EL (cell line): ENCODE measurements around the gene NGFR.
A peak's percentile ranks its signal among the peaks of the same experiment; 100 is the strongest.

Source experiments
- DNase-seq: peaks from one replicate; pipeline ENCODE4 v3.0.0-alpha.2; 2016

NGFR gene

DNA sequence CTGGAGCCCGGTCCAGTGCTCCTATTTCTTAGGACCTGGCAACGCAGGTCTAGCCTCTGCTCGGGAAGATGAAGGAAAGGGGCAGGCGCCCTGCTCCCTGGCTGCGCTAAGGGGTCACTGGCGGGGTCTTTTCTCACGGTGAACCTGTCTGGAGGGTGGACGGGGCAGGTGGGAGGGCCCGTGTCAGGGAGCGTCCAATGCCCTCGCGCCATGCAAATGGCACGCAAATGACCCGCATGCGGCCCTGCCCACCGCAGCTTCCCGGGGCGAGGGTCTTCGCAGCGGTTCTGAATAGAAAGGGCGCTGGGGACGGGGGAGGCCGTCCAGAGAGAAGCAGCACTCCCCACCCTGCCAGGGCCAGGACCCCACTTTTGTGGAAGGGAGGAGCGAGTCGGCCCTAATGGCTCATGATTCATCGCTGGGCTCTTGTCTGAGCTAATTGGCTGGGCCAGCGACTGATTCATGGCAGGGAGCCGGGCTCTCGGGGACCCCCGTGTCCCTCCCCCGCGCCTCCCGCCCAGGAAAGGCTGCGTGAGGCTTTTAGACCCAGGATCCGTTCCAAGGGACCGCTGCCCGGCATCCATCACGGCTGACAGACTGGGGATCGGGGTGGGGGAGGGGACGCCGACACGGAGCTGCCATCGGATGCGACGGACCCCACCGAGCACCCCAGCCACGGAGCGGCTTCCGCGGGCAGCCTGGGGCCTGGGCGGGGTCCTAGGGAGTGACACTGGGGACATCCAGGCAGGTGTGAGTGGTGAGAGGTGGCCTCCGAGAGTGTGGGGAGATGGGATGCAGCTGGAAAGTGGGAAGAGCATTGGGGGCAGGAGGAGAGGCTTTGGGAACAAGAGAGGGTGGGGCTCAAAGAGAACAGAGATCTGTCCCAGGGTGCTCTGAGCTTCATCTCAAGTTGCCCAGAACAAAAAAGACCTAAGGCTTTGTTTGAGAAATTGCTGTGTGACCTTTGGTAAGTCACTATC lies 25.0 kb upstream of the NGFR start:
- no peak for DNase-seq

DNA sequence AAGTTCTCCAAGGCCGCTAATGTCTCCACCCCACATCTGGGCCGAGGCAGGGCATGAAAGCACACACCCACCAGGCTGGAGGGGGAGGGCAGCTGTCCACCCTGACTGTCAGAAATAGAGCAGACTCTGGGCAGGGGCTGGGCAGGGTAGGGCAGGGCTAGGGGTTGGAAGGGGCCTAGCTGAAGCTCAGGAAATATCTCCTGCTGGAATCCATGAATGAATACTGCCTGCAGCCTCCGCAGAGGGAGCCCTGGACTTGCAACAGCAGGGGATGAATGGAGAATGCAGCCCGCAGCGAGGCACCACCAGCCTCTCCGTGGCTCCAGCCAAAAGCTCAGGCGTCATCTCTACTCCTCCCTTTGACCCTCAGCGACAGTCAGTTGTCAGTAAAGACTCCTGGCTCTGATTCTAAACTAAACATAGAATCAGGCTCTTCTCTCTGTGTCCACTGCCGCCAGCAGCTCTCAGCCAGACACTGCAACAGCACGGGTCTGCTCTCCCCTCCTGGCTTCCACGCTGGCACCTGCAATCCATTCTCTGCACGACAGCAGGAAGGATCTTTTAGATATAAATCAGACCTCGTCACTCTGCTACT lies 23.9 kb upstream of the NGFR start:
- no peak for DNase-seq

DNA sequence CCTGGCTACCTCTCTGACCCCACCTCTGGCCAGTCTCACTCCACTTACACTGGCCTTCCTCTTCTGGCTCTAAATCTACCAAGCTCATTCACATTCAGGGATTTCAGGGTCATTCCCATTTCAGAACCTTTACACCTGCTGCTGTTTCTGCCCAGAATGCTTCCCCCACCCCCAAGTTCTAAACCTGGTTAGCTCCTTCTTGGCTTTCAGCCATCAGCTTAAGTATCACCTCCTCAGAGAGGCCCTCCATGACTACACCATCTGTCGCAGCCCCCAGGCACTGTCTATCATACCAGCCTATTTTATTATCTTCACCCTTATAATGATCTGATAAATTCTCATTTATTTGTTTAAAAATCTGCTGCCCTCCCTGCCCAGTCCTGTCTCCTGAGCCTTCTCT lies 23.3 kb upstream of the NGFR start:
- no peak for DNase-seq

DNA sequence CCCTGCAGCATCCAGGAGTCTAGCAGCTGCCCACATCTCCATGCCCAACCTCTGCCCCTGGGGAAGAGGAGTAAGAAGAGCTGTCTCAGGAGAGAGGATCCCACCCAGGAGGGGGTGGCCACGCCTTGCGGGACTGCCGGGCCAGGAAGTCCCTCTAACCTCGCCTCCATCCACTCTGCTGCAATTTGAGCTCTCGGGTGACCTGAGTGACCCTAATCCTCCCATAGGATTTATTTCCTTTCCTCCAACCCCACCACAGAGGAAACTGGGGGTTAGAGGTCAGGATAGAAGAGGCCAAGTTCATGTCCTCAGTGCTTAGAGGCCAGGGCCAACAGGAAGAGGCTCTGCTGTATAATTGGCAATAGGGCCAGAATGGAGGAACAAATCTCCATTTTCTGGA lies 22.6 kb upstream of the NGFR start:
- no peak for DNase-seq

DNA sequence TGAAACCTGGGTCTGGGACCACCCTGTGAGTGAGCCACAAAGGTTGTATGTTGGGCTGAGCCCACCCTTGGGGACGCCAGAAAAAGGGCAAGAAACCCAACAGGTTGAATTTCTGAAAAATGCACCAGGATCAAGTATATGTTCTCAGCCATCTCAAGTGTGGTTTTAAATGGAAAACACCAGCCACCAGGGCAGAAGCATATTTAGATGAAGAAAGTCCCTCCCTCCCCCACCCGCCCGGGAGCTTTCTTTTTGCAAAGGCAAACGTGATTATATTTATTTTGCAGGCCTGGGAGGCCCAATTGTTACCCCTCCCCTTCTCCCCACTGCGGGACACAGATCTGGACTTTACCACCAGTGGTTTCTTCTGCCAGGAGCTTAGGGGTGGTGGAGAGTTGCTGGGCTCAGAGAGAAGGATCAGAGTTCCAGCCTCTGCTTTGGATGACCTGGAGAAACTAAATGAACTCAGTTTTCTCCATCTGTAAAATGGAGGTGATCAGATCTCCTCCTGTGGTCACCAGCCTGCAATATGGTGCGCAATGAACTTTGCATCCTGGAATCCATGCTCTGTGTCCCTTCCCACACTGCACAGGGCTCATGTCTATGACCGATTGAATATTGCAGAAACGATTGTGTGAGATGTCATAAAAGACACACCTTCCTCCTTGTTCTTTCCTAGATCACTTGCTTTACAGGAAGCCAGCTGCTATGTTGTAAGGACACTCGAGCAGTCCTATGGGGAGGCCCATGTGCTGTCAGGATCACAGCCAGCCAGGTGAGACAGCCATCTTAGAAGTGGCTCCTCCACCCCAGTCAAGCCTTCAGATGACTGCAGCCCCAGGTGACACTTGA lies 21.0 kb upstream of the NGFR start:
- DNase-seq: no peak

DNA sequence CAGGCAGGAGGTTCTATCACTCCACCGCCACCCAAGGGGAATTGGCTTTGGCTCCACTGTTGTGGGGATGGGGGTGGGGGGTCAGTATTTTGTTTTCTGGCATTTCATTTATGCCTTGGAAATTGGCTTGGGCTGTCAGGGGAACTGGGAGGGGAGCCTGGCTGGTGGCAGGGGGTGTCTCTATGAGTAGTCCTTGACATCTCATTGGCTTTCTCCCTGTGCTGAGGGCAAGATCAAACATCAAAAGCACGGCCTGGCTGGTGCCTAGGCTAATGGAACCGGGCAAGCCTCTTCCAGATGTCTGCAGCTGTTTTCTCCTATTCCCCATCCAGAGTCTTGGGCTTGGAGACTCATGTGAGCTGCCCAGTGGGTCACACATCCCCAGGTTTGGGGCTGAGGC lies 17.4 kb upstream of the NGFR start:
- DNase-seq: no peak

DNA sequence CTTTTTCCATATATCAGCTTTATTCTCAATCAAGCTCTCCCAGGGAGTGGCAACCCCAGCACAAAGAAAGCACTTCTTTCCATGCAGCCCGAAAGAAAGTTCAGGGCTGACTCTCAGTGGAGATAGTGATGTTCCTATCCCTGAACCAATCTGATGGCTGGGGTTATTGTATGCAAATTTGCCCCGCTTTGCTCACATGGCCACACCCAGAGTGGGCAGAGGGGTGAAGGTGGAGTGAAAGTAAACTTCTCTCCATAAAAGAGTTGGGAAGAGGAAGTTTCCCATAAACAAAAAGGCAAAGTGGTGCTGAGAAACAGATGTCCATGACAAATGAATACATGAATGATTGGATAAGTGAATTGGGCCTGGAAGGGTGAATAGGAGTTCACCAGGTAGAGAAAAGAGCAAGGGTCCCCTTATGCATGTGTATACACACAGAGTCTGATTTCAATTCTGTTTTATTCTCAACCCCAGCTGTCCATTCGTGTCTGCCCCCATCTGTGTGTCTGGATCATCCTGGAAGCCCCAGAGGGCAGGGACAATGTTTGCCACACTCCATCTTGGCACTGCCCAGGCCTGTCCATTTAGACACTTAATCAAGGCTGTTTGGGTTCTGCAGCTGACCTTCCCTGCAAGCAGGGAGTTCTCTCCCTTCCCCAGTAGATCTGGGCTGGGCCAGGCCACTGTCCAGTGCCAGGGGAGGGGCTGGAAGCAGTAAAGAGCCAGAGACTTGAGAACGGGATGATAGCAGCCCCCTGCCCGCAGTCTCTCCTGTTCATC lies 14.1 kb upstream of the NGFR start:
- no peak for DNase-seq

DNA sequence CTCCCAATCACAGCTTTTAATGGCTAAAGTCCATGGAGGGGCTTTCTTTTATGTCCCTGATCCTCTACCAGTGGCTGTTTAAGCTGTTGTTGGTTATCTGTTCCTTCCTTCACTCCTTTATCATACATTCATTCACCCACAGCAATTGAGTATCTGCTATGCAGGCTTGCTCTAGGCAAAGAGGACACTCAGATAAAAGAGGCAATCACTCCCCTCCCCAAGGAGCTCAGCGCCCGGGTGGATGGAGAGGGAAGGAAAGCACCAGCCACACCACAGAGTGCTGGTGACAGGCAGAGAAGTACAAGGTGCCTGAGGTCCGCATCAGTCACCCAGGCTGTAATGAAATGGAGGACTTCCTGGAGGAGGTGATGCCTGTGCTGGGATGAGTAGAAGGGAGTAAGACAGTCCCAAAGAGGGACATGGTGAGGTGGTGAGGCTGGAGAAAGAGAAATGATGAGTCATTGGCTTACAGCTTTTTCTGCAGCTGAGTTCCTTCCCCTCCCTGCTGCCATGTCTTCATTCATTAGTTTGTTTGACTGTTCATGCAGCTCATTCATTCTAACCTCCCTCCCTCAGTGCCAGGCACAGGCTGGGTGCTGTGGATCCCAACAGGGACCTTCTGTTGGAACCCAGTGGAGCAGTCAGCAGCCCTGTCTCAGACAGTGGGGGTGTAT lies 12.8 kb upstream of the NGFR start:
- no peak for DNase-seq

DNA sequence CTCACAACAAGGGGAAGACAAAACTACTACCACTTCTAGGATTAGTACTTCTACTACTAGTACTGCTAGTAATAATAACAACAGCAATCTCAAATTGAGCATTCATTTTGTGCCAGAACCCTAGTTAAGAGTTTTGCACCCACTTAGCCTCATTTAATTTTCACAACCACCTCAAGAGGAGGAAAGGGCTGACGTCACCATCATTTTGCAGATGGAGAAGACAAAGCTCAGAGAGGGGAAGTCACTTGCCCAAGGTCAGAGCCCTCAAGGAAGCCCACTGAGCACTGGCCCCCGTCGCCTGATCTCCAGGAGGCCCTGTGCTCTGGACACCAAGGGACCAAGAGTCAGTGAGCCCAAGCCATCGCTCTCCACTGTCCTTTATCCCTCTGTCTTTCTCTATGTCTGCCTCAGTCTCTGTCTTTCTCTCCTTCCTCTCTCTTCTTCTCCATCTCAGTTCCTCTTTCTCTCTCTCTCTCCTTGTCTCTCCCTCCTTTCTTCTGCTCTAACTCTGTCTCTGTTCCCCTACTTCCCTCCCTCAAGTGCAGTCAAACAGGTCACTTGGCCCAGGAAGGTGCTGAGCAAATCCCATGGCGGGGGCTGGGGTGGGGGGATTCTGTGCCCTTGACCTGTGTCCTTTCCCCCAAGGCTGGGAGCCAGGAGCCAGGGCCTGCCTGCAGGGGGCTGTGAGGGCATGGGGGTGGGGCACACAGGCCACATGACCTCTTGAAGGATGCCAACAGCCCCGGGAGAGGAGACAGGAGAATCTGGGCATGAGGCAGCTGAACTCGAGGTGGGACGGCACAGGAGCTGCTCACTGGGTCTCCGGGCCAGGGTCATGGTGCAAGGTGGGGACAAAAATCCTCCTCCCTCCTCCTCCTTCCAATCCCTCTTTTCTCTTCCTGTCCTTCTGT lies 11.2 kb upstream of the NGFR start:
- no peak for DNase-seq

DNA sequence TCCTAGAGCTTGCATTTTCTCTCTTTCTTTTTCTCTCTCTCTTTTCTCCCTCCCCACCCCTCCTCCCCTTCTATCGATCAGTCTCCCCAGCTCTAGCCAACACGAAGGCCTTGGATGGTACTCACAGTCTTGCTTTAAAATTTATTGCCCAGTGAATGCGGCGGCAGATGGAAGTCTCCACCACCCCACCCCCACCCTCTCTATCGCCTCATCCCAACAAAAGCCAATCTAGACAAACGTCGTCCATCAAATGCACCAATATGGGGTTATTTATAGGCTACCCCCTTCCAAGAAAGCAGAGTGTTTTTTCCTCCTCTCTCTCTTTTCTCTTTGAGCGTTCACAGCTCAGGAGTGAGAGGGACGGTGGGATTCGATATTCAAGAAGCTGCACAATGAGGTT lies 10.5 kb upstream of the NGFR start:
- DNase-seq: no peak

DNA sequence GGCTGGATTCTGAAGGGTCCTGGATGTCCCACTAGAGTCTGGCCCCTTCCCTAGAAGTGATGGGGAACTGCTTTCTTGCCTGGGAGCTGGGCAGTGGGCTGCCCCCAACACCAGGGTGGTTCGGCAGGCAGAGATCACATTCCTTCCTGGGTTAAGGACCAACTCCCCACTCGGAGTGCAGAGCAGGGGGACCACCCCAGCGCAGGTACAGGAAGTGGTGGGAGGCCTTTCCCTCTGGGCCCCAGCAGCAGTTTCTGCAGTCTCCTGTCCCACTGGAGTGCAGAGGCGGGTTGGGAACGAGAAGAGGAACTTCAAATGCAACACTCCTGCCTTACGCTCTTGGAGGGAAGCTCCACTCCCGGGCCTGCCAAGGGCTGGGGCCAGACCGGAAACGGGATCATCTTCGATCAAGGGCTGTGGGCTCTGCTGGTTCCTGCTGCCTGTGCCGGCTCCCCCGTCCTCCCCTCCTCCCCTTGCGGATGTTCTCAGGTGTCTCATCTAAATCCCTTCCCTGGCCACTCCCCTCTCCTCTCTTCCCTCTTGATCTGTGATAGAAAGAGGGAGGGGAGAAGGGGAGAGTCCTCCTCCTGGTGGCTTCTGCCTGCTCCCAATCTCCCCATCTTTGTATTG lies 9.0 kb upstream of the NGFR start:
- DNase-seq: no peak

DNA sequence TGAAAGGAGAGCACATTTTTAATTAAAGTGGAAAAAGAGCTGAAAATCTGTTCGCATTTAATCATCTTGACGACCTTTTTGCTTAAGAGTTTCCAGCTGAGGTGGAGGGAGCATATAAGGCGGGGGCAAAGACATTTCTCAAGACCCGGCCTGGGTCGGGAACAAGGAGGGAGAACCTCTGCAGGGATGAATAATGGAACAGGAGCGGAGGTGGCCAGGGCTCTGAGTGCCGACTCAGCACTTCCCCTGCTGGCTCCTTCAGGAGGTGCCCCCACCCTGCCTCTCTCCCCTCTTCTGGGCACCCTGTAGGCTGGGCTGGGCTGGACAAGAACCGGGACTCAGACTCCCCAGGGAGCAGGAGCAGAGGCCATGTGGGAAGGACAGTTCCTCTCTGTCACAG lies 7.9 kb upstream of the NGFR start:
- no peak for DNase-seq

DNA sequence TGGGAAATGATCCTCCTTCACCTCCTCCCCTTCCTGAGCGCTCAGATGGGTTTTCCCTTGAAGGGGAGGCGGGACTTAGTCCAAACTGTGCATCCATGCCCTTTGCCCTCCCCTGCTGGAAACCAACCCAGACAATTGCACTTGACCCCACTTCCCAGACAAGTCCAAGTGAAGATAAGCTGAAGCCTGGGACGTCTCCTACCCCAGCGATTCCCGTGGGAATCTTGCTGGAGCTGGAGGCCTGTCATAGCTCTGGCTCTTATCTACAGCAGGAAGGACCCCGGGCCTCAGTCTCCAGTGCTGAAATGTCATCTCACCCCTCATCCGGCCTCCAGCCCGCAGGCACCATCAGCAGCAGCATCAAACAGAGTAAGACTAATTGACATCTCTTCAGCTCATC lies 6.5 kb upstream of the NGFR start:
- DNase-seq: no peak

DNA sequence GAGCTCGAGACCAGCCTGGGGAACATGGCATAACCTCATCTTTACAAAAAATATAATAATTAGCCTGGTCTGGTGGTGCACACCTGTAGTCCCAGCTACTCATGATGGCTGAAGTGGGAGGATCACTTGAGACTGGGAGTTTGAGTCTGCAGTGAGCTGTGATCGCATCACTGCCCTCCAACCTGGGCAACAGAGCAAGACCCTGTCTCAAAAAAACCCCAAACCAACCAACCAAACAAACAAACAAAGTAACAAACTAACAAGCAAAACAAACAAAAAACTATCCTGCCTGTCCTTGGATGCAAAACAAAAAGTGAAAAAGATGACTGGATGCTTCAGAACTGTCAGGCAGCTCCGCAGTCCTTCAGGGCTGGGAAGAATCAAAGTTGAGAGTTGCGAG lies 5.7 kb upstream of the NGFR start:
- no peak for DNase-seq

DNA sequence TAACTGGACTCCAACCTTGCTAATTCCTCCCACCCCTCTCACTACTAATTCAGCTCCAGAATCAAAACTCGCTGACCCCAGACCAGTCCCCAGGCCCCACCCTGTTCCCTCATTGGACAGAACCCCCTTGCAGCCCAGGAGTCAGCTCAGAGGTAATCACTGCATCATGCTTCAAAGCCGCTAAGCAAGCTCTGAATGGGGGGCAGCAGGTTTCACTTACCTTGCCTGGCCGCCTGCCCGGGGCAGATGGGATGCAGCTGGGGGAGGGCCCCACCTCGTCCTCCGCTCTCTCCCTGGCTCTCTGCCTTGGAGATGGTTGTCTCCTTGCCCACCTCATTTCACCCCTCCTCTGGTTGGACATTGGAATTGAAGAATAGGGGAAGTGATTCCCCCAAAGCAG lies 4.8 kb upstream of the NGFR start:
- no peak for DNase-seq

DNA sequence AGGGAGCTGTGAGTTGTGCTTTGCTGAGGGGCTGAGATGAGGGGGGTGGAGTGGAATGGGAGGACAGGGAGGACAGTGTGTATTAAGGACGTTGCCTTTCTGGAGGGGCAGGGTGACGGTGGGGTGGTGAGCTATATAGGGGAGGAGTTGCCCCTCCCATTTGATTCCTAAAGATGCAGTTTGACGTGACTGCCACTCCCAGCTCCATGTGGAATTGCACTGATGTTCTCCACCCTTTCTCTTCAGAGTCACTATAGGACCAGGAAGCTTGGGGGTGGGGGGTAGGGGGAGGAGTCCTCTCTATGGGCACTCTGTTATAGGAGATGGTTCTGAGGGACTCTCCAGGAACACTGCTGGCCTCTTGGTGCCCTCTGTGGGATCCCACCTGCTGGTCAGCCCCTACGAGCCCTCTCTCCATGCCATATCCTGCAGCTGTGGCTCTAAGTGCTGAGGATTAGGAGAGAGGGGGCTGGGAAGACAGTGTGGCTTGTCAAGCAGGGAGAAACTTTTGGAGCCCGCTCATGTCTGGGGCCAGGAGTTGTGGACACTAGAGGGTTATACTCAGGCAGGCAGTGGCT lies 3.8 kb upstream of the NGFR start:
- no peak for DNase-seq

DNA sequence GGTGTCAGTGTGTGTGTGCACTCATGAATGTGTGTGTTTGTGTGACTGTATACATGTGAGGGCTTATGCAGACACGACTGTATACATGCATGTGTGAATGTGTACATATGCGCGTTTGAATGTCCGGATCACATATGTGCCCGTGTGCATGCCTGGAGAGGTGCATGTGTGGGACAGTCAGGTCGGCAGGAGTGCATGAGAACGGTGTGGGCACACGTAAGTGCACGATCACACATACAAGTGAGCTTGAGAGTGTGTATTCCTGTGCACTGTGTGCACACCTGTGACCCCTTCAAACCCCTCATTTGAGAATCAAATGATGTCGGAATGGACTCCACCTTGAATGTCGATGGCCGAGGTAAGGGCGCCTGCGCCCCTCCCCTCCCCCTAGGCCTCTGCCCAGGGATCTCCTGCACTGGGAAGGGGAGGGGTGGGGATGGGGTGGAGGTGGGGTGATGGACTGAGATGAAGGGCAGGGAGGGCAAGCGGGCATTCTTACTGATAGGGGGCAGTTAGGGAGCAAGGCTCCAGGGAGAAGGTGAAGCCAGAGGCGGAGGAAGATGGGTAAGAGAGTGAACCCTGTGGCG lies 601 bp upstream of the NGFR start:
- no peak for DNase-seq

DNA sequence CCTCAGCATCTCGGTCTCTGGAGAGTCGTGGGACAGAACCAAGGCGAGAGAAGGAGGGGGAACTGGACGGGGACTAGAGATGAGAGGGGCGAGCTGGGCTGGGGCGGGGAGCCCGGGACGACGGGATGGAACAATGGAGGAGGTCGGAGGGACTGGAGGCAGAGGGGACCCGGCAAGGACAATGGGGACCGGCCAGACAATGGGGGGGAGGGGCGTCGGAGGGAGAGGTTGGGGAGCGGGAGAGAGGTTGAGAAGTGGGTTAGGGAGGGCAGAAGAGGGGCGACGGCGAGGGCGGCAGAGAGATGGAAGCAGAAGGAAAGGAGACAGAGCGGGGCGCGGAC lies 719 bp downstream of the NGFR start:
- no peak for DNase-seq

DNA sequence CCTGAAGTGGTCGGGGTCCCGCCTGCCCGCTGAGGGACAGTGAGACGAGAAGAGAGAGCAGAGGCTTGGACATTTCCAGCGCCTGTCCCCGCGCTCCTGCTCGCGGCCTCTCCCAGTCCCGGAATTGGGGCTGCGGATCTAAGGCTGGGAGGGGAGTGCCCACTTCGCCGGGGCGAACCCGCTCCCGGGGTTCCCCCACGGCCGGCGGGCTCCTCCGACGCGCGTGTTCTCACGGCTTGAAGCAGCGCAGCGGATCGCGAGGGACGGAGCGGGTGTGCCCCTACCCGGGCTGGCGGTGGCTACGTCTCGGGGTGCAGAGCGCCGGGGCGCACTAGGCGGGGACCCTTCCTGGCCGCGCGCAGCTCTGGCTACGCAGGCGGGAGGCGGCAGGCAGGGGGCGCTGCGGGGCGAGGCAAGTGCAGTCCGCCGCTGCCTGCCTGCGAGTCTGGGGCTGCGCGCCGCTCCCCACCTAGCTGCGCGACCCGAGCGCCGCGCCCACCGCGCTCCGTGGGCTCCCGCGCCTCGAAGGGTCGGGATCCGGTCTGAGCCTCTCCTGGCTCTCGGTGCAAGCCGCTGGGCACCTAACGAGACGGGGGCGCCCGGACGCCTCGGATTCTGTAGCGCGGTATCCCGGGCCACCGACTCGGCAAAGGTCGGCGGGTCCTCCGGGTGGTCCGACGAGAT lies 1.2 kb downstream of the NGFR start:
- peak; percentile 48 for DNase-seq

DNA sequence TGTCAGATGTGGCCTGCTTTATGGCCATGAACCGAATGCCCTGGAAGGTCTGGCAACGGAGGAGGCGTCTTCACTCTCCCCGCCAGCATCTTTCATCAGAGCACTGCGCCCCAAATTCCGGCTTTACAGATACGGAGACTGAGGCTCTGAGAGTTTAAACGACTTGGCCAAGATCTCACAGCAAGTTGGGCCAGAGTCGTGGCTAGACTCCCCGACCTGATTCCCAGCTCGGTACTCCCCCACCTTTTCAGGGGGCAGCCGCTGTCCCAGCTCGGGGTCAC lies 1.7 kb downstream of the NGFR start:
- no peak for DNase-seq
